ENCODE data around the gene TBX10. TPM values are rescaled to one million over a fixed set of nuclear protein-coding genes. Genes with fewer than 3 reads are reported as not detected.

The TBX10 gene
- total and polyA plus RNA-seq, 2 of the 8 experiments (the other 6 are each of a cell fraction or from before 2014, with no cell fraction given), result 0.09 TPM; not detected in 1

GRCh38 chr11:67654225-67654624 is 14.7 kb upstream of the TBX10 start:
- whole genome bisulfite sequencing, 2 experiments (ENCODE audit: extremely low coverage in 1 of 2, insufficient coverage in 1 of 2, insufficient read length in 1 of 2, insufficient replicate concordance in 2 of 2, low coverage in 1 of 2, low lambda C conversion rate in 2 of 2, missing lambda C conversion rate in 1 of 2), result 81% methylated on average over 9 of the region's 9 CpGs; no CpG with 5 or more reads in 1 of the 2 experiments
- H2BK120ac ChIP-seq (replicated peaks; ENCODE audit: low read depth, low read length), result no peak overlapping the region
- FAIRE-seq, result no peak
- no peak for TF ChIP-seq SP4 (IDR thresholded peaks at IDR 0.05; ENCODE audit: low read length)
- TF ChIP-seq BRCA1 (IDR thresholded peaks at IDR 0.05; ENCODE audit: low read depth, low read length), result no peak
- TF ChIP-seq CHD1 (IDR thresholded peaks at IDR 0.05; ENCODE audit: low read depth, low read length), result no peak
- TF ChIP-seq SRF (IDR thresholded peaks at IDR 0.05; ENCODE audit: low read depth, low read length), result no peak
- TF ChIP-seq TCF12 (IDR thresholded peaks at IDR 0.05; ENCODE audit: low read depth, low read length), result no peak
- no peak for TF ChIP-seq KDM5A (IDR thresholded peaks at IDR 0.05; ENCODE audit: low read length)
- TF ChIP-seq SAP30 (IDR thresholded peaks at IDR 0.05; ENCODE audit: insufficient read depth, insufficient replicate concordance, low read length), result no peak
- no peak for TF ChIP-seq SIX5 (IDR thresholded peaks at IDR 0.05; ENCODE audit: low read depth, low read length)
- TF ChIP-seq KDM4A (IDR thresholded peaks at IDR 0.05; ENCODE audit: low read depth, low read length, severe bottlenecking), result no peak
- TF ChIP-seq E2F6 (IDR thresholded peaks at IDR 0.05), result no peak
- no peak for TF ChIP-seq RFX5 (IDR thresholded peaks at IDR 0.05; ENCODE audit: borderline replicate concordance, low read depth, low read length)
- no peak for TF ChIP-seq SIRT6 (IDR thresholded peaks at IDR 0.05; ENCODE audit: low read length)
- TF ChIP-seq SIN3A (conservative IDR thresholded peaks at IDR 0.05 in 1 of 2, IDR thresholded peaks at IDR 0.05 in 1 of 2; ENCODE audit: low read depth in 1 of 2, low read length in 2 of 2), result no peak

More at GRCh38 chr11:67654225-67654624, 14.7 kb upstream of the TBX10 start:
- H2BK20ac ChIP-seq (ENCODE audit: low read length), result no peak overlapping the region
- H3K4me2 ChIP-seq (ENCODE audit: insufficient read depth in 1 of 2, low read depth in 2 of 2, low read length in 2 of 2), result no peak overlapping the region
- no peak overlapping the region for H2AFZ ChIP-seq (ENCODE audit: low read length)
- H3K4me1 ChIP-seq (replicated peaks in 1 of 4; ENCODE audit: control insufficient read depth in 3 of 4, insufficient read depth in 4 of 4, low read length in 3 of 4), result peaks cover 0 to 5% (median 0%) of the 10 kb centered on the region in 4 experiments; a peak in 2 of 7 replicates
- H3K27me3 ChIP-seq (replicated peaks in 1 of 4; ENCODE audit: control insufficient read depth in 3 of 4, extremely low read depth in 1 of 4, insufficient read depth in 3 of 4, low read length in 3 of 4), result no peaks in the 10 kb centered on the region; a peak in 2 of 7 replicates
- H2AK5ac ChIP-seq (ENCODE audit: low read depth, low read length), result no peak overlapping the region
- no peaks in the 10 kb centered on the region; a peak in 1 of 8 replicates for H3K36me3 ChIP-seq (ENCODE audit: control insufficient read depth in 2 of 4, insufficient read depth in 4 of 4, low read length in 3 of 4)
- H3K79me1 ChIP-seq (ENCODE audit: low read depth, low read length), result no peaks in the 10 kb centered on the region
- H3K4ac ChIP-seq (replicated peaks; ENCODE audit: insufficient read length, low read depth, low read length), result no peak overlapping the region
- H2BK5ac ChIP-seq (ENCODE audit: low read depth, low read length), result no peak overlapping the region
- no peak overlapping the region for H3K23ac ChIP-seq (ENCODE audit: insufficient read length)
- H3K27ac ChIP-seq (ENCODE audit: low read depth, low read length), result no peak overlapping the region
- DNase-seq (ENCODE audit: low read depth in 1 of 2, low spot score in 2 of 2), result no peak
- H2BK15ac ChIP-seq (ENCODE audit: low read length), result no peak overlapping the region
- no peak overlapping the region for H3K9ac ChIP-seq (replicated peaks in 1 of 4; ENCODE audit: extremely low read depth in 1 of 4, low read depth in 3 of 4, low read length in 3 of 4)
- H4K91ac ChIP-seq (replicated peaks; ENCODE audit: insufficient read length, low read length), result no peak overlapping the region
- no peak overlapping the region for H3K4me3 ChIP-seq (ENCODE audit: extremely low read depth in 1 of 4, insufficient read depth in 2 of 4, low read depth in 3 of 4, low read length in 4 of 4)
- no peak overlapping the region for H3K18ac ChIP-seq (ENCODE audit: extremely low read depth, low read length)
- peaks cover 3% of the 10 kb centered on the region; the same call in 1 of the 2 replicates for H3K23me2 ChIP-seq (ENCODE audit: low read depth, low read length)
- H3K79me2 ChIP-seq (ENCODE audit: control insufficient read depth in 1 of 2, insufficient read depth in 2 of 2, low read length in 2 of 2), result no peaks in the 10 kb centered on the region
- H3K56ac ChIP-seq (replicated peaks; ENCODE audit: insufficient read length, low read depth, low read length), result no peak overlapping the region
- peaks cover 0 to 5% of the 10 kb centered on the region in 2 experiments for H4K20me1 ChIP-seq (replicated peaks in 1 of 2; ENCODE audit: control insufficient read depth in 1 of 2, insufficient read depth in 2 of 2, low read length in 2 of 2)
- H4K5ac ChIP-seq (ENCODE audit: insufficient read length, low read depth, low read length), result no peak overlapping the region
- CTCF ChIA-PET (ENCODE audit: partially characterized antibody), result interaction anchor here (1.2 to 1.8 kb wide), 2 partner anchors 10 to 44 kb away, joined by 4 read pairs; no protein-coding TSS in a partner anchor
- POLR2A ChIA-PET (ENCODE audit: partially characterized antibody), result no interaction called here
- no peak overlapping the region for H4K8ac ChIP-seq (ENCODE audit: extremely low read depth, insufficient read depth, low read length)
- H2BK12ac ChIP-seq (ENCODE audit: low read depth, low read length), result no peak overlapping the region
- no peak overlapping the region for H3K14ac ChIP-seq (ENCODE audit: insufficient read length)
- H3K9me3 ChIP-seq (ENCODE audit: insufficient read depth in 2 of 2, low read depth in 1 of 2, low read length in 1 of 2), result peaks cover 20 to 25% of the 10 kb centered on the region in 2 experiments
